Spleen (tissue), 13 donors: ENCODE results near the gene CILP2. TPM values are rescaled to one million over a fixed set of nuclear protein-coding genes. Genes with fewer than 3 reads are reported as not detected.

Experiments
- DNase-seq: peaks from one replicate; pipeline ENCODE4 v3.0.0-alpha.2; 2020
- H3K27ac ChIP-seq, 8 donors: fragments of 200-600 bp; sonication (generic) in 7 of 8; 1 replicate in 4 of 8; 2 replicates in 4 of 8; pipeline versions ENCODE4 v1.5.0 to v1.8.0; 2016 to 2021; ENCODE audit warnings: inconsistent platforms in 4 of 8, mild to moderate bottlenecking in 4 of 8, moderate library complexity in 1 of 8
- H3K27me3 ChIP-seq, 7 donors: fragments of 200-600 bp; sonication (generic) in 6 of 7; replicated peaks in 1 of 7; 1 replicate in 4 of 7; 2 replicates in 3 of 7; pipeline versions ENCODE4 v1.5.0 to v1.8.0; 2016 to 2021; ENCODE audit warnings: inconsistent platforms in 3 of 7, mild to moderate bottlenecking in 1 of 7
- H3K36me3 ChIP-seq, 6 donors: fragments of 200-600 bp; sonication (generic) in 5 of 6; 1 replicate in 4 of 6; 2 replicates in 2 of 6; pipeline versions ENCODE4 v1.5.0 to v1.8.0; 2016 to 2021; ENCODE audit warnings: inconsistent platforms in 2 of 6
- H3K4me1 ChIP-seq, 6 donors: fragments of 200-600 bp; sonication (generic) in 5 of 6; 1 replicate in 3 of 6; 2 replicates in 3 of 6; pipeline versions ENCODE4 v1.5.0 to v1.8.0; 2016 to 2021; ENCODE audit warnings: inconsistent platforms in 3 of 6
- H3K4me3 ChIP-seq, 8 donors: fragments of 200-600 bp; sonication (generic) in 7 of 8; 1 replicate in 4 of 8; 2 replicates in 4 of 8; pipeline versions ENCODE4 v1.5.0 to v1.8.0; 2016 to 2021; ENCODE audit warnings: inconsistent platforms in 4 of 8, mild to moderate bottlenecking in 4 of 8, moderate library complexity in 2 of 8
- H3K9me3 ChIP-seq, 8 donors: fragments of 200-600 bp; sonication (generic) in 7 of 8; 1 replicate in 4 of 8; 2 replicates in 4 of 8; pipeline versions ENCODE4 v1.5.0 to v1.8.0; 2016 to 2021; ENCODE audit warnings: inconsistent platforms in 4 of 8
- POLR2A ChIP-seq, 3 donors: fragments of 450-650 bp; IDR thresholded peaks; one replicate each; pipeline ENCODE4 v1.5.1; 2017; ENCODE audit warnings: antibody characterized with exemption in 3 of 3, mild to moderate bottlenecking in 1 of 3
- POLR2AphosphoS5 ChIP-seq, 3 donors: sonication (generic); formaldehyde crosslinking; IDR thresholded peaks; one replicate each; pipeline ENCODE4 v1.5.1; 2017; ENCODE audit warnings: antibody characterized with exemption in 3 of 3
- WGBS, 5 donors: extraction: QIAGEN DNeasy Blood & Tissue Kit in 3 of 5; methylation state at CpG; one replicate each; pipeline versions ENCODE4 v1.1.5 to v1.1.7; 2013 to 2018; 5-methylcytosine and 5-hydroxymethylcytosine counted together
- intact Hi-C: fragments of 100-400 bp; cut with DNase I; formaldehyde crosslinking; loops from one replicate; pipeline ENCODE4 v1.15.0; 2023; ENCODE audit warnings: low total_unique reads
- long read RNA-seq, 2 donors: transcript quantifications; one replicate each; lab custom pipeline, GENCODE V29; 2026
- polyA plus RNA-seq, 3 donors: library from polyadenylated mRNA; stranded (reverse); fragments of 200-250 nt; gene quantifications; one replicate each; pipeline ENCODE4 v1.2.1, GENCODE V29; 2013
- total RNA-seq, 7 donors: library from RNA; depleted of rRNA in 3 of 7; stranded (reverse); fragments of >200 nt in 3 of 7; fragmentation: NEBNext Ultra II Directional in 4 of 7; extraction: Animal tissue kit (Norgen Biotek cat#: 25700) in 4 of 7; gene quantifications; one replicate each; pipeline versions ENCODE4 v1.1.0 to v1.2.1, GENCODE V29; 2016 to 2021
- TF ChIP-seq, protein P1 (sequence below), 11 experiments: fragments of 200-600 bp in 7 of 11; fragments of 450-650 bp in 4 of 11; sonication (generic) in 4 of 11; IDR thresholded peaks in 8 of 11; conservative IDR thresholded peaks in 3 of 11; 1 replicate in 7 of 11; 2 replicates in 4 of 11; pipeline versions ENCODE4 v1.4.0 to v1.8.0; 2016 to 2021; ENCODE audit warnings: antibody characterized with exemption in 11 of 11, inconsistent platforms in 4 of 11, mild to moderate bottlenecking in 1 of 11
- donor health status: healthy with polysubstance abuse.
- donor health status: DM: no; HTN: no; CAD: no; lungs with moderate emphysema.
- donor health status: DM: no; HTN: no; CAD: no.
- donor health status: Bipolar disorder and iron deficiency.
- donor health status: healthy.
- donor health status: DM: no; HTN: no; CAD: no.
- donor health status: DM: yes; HTN: yes; CAD: no.

The CILP2 gene, protein sequence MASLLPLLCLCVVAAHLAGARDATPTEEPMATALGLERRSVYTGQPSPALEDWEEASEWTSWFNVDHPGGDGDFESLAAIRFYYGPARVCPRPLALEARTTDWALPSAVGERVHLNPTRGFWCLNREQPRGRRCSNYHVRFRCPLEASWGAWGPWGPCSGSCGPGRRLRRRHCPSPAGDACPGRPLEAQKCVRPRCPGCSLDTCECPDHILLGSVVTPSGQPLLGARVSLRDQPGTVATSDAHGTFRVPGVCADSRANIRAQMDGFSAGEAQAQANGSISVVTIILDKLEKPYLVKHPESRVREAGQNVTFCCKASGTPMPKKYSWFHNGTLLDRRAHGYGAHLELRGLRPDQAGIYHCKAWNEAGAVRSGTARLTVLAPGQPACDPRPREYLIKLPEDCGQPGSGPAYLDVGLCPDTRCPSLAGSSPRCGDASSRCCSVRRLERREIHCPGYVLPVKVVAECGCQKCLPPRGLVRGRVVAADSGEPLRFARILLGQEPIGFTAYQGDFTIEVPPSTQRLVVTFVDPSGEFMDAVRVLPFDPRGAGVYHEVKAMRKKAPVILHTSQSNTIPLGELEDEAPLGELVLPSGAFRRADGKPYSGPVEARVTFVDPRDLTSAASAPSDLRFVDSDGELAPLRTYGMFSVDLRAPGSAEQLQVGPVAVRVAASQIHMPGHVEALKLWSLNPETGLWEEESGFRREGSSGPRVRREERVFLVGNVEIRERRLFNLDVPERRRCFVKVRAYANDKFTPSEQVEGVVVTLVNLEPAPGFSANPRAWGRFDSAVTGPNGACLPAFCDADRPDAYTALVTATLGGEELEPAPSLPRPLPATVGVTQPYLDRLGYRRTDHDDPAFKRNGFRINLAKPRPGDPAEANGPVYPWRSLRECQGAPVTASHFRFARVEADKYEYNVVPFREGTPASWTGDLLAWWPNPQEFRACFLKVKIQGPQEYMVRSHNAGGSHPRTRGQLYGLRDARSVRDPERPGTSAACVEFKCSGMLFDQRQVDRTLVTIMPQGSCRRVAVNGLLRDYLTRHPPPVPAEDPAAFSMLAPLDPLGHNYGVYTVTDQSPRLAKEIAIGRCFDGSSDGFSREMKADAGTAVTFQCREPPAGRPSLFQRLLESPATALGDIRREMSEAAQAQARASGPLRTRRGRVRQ
- total RNA-seq = 1 to 10 TPM in 1 of 7 donors, under 1 TPM in 5, not detected in 1; 0.36 to 1.3 (median 0.61) TPM
- polyA plus RNA-seq = under 1 TPM; 0.15 to 0.38 (median 0.35) TPM
- long read RNA-seq, donor 1 = 0 reads
- long read RNA-seq, donor 2 = 0 reads

DNA sequence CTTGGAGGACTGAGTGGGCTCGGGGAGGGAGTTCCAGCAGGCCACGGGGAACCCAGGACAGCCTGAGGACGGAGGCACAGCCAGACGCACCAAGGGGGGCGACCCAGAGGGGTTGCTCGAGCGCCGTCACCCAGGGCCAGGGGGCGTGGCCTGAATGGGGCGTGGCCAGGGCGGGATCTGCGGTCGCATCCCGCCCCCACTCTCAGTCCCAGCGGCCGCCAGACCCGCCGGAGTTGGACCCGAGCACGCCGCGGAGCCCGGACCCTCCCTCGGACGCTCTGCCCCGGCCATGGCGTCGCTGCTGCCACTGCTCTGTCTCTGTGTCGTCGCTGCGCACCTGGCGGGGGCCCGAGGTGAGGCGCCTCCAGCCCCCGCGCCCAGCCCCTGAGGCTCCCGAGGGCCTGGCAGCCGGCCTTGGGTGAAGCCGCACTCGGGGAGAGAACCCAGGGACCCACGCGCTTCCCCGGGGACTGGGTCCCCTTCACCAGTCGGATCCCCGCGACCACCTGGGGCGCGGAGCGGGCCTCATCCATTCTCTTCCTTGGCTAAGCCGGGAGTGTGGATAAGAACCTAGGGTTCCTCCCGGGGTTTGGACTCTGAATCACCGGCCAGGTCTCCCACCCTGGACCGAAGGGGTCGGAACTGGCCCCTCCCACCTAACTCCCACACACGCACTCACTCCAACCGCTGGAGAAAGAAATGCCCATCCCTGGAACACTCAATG is at the start of gene CILP2:
CILP2 (plus strand) TSS at position 205 of the 724 bp plus-strand sequence; CDS start at position 290, 85 bp downstream.
- Histone ChIP-seq H3K27ac (no peak within 1 kb of the TSS), H3K36me3 (peaks cover 0 to 6% (median 0%) of the 10 kb centered on the region in 6 donors), H3K27me3 (peaks cover 0 to 68% (median 48%) of the 10 kb centered on the region in 7 donors), H3K9me3 (peaks cover 0 to 7% (median 0%) of the 10 kb centered on the region in 8 donors), H3K4me1 (peaks cover 10 to 57% (median 35%) of the 10 kb centered on the region in 6 donors), H3K4me3 (peak within 1 kb of the TSS in 5 of 8 donors; percentile 13 to 53 (median 28))
- TF ChIP-seq POLR2A (IDR thresholded peaks at IDR 0.05) = no peak
- TF ChIP-seq POLR2AphosphoS5 (IDR thresholded peaks at IDR 0.05) = peak in 1 of 3 donors; percentile 31
- TF ChIP-seq, protein P1, sequence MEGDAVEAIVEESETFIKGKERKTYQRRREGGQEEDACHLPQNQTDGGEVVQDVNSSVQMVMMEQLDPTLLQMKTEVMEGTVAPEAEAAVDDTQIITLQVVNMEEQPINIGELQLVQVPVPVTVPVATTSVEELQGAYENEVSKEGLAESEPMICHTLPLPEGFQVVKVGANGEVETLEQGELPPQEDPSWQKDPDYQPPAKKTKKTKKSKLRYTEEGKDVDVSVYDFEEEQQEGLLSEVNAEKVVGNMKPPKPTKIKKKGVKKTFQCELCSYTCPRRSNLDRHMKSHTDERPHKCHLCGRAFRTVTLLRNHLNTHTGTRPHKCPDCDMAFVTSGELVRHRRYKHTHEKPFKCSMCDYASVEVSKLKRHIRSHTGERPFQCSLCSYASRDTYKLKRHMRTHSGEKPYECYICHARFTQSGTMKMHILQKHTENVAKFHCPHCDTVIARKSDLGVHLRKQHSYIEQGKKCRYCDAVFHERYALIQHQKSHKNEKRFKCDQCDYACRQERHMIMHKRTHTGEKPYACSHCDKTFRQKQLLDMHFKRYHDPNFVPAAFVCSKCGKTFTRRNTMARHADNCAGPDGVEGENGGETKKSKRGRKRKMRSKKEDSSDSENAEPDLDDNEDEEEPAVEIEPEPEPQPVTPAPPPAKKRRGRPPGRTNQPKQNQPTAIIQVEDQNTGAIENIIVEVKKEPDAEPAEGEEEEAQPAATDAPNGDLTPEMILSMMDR (IDR thresholded peaks at IDR 0.05 in 8 of 11, conservative IDR thresholded peaks at IDR 0.05 in 3 of 11) = no peak
- intact Hi-C loops = no loop called here
- no peak for DNase-seq
- WGBS, 5 donors = 5 to 12% (median 8%) methylated on average over 14 to 56 of the region's 56 CpGs

GRCh38 chr19:19488875-19489690 is 49.0 kb upstream of the CILP2 start:
- DNase-seq = peak; percentile 94
- Histone ChIP-seq H3K27me3 (no peaks in the 10 kb centered on the region), H3K27ac (peak overlapping the region; percentile 76 to 88 (median 84)), H3K36me3 (peaks cover 0 to 55% (median 19%) of the 10 kb centered on the region in 6 donors), H3K4me1 (peaks cover 56 to 90% (median 69%) of the 10 kb centered on the region in 6 donors), H3K9me3 (no peaks in the 10 kb centered on the region), H3K4me3 (peak overlapping the region in 3 of 8 donors; percentile 15 to 50 (median 20))
- intact Hi-C loops = loop anchor here (10.0 kb wide), 1 partner anchor 84 kb away; the partner anchor contains the start of gene GATAD2A
- WGBS, 5 donors = 26 to 31% (median 29%) methylated on average over 13 to 14 of the region's 14 CpGs
- TF ChIP-seq POLR2A (IDR thresholded peaks at IDR 0.05) = no peak
- TF ChIP-seq POLR2AphosphoS5 (IDR thresholded peaks at IDR 0.05) = peak; percentile 58 to 79 (median 69)
- TF ChIP-seq, protein P1 (IDR thresholded peaks at IDR 0.05 in 8 of 11, conservative IDR thresholded peaks at IDR 0.05 in 3 of 11) = peak in 3 of 11 experiments; percentile 10 to 21 (median 11)

DNA sequence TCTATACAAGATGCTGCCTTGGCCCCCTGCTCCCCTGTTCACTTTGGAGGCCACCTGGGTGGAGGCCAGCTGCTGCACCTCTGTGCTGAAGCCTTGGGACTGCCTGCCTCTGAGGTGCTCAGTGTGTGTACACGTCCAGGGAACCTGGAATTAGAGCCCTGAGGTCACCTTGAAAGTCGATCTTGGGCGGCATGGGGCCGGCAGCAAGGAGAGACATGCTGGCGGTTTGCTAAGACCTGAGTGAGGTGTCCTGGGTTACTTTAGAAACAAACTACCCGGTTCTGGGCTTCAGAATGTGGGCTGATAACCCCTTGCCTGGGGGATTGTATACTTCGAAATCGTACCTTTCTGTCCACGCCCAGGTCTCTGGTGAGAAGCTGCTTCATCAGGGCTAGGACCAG is 48.3 kb upstream of the CILP2 start:
- H3K27me3 ChIP-seq = no peaks in the 10 kb centered on the region
- no peak for TF ChIP-seq POLR2A (IDR thresholded peaks at IDR 0.05)
- TF ChIP-seq, protein P1 (IDR thresholded peaks at IDR 0.05 in 8 of 11, conservative IDR thresholded peaks at IDR 0.05 in 3 of 11) = no peak
- TF ChIP-seq POLR2AphosphoS5 (IDR thresholded peaks at IDR 0.05) = no peak
- H3K9me3 ChIP-seq = no peaks in the 10 kb centered on the region
- H3K36me3 ChIP-seq = peaks cover 0 to 61% (median 26%) of the 10 kb centered on the region in 6 donors
- H3K4me1 ChIP-seq = peaks cover 56 to 86% (median 63%) of the 10 kb centered on the region in 6 donors
- peak overlapping the region; percentile 76 to 88 (median 84) for H3K27ac ChIP-seq
- peak overlapping the region in 1 of 8 donors; percentile 50 for H3K4me3 ChIP-seq
- 77 to 91% (median 78%) methylated on average over 5 to 9 of the region's 9 CpGs for WGBS, 5 donors
- intact Hi-C loops = loop anchor here (5.0 to 10.0 kb wide), 2 partner anchors 85 to 123 kb away; partner anchors contain the start of gene GATAD2A
- no peak for DNase-seq
